Measurements from ENCODE around the gene SELENON. TPM values are rescaled to one million over a fixed set of nuclear protein-coding genes. Genes with fewer than 3 reads are reported as not detected.

The SELENON gene
- total and polyA plus RNA-seq, 9 of the 15 experiments (the other 6 are each of a cell fraction or from before 2014, with no cell fraction given): 0.43 to 26.7 (median 7.0) TPM

DNA sequence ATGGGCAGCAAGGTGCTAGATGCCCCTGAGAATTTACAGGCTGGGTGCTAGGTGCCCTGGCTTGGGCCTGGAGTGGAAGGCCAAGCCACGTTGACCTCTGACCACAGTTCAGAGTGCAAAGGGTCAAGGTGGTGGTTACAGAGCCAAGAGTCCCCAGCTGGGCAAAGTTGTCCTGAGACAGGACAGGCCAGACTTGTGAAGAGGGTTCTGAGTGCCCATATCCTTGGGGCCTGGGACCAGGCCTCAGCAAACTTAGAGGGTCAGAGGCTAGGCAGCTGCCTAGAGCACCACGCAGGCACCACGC is 18.9 kb upstream of the SELENON start (continued):
- TF ChIP-seq, protein P1, sequence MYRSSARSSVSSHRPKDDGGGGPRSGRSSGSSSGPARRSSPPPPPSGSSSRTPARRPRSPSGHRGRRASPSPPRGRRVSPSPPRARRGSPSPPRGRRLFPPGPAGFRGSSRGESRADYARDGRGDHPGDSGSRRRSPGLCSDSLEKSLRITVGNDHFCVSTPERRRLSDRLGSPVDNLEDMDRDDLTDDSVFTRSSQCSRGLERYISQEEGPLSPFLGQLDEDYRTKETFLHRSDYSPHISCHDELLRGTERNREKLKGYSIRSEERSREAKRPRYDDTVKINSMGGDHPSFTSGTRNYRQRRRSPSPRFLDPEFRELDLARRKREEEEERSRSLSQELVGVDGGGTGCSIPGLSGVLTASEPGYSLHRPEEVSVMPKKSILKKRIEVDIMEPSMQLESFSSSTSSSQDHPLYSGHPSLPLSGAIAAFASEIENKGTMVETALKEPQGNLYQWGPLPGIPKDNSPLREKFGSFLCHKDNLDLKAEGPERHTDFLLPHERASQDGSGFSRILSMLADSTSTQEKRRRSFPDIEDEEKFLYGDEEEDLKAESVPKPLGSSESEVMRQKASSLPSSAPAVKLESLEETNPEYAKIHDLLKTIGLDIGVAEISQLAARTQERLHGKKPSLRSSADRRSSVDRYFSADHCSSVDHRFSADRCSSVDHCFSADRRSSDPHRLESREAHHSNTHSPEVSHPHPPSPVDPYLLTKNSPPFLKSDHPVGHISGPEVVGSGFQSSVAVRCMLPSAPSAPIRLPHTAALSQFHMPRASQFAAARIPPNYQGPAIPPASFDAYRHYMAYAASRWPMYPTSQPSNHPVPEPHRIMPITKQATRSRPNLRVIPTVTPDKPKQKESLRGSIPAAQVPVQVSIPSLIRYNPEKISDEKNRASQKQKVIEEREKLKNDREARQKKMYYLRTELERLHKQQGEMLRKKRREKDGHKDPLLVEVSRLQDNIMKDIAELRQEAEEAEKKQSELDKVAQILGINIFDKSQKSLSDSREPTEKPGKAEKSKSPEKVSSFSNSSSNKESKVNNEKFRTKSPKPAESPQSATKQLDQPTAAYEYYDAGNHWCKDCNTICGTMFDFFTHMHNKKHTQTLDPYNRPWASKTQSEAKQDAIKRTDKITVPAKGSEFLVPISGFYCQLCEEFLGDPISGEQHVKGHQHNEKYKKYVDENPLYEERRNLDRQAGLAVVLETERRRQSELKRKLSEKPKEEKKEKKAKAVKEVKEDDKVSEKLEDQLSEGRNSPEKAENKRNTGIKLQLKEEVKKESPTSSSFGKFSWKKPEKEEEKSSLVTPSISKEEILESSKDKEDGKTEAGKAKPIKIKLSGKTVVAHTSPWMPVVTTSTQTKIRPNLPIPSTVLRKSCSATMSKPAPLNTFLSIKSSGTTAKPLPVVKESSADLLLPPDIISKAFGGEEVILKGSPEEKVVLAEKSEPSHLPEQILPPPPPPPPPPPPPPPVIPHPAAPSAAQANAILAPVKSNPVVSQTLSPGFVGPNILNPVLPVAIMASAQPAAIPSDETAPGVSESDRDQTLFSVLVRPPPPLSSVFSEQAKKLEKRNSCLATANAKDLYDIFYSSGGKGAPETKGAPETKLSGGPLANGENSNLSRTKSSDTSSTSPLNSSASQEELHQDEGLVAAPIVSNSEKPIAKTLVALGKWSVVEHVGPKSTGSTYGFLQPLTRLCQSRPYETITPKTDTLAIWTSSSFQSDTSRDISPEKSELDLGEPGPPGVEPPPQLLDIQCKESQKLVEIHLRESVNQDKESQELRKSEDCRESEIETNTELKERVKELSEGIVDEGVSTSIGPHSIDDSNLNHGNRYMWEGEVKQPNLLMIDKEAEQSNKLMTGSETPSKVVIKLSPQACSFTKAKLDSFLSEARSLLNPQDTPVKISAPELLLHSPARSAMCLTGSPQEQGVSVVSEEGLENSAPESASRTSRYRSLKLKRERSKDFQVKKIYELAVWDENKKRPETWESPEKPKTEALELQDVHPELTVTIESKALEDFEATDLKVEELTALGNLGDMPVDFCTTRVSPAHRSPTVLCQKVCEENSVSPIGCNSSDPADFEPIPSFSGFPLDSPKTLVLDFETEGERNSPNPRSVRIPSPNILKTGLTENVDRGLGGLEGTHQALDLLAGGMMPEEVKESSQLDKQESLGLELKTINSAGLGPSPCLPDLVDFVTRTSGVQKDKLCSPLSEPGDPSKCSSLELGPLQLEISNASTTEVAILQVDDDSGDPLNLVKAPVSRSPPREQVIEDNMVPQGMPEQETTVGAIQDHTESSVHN (IDR thresholded peaks at IDR 0.05; ENCODE audit: borderline replicate concordance in 1 of 2, low read depth in 1 of 2): no peak
- TF ChIP-seq HIVEP1 (CRISPR knock-in tag; IDR thresholded peaks at IDR 0.05): no peak
- TF ChIP-seq, protein P2, sequence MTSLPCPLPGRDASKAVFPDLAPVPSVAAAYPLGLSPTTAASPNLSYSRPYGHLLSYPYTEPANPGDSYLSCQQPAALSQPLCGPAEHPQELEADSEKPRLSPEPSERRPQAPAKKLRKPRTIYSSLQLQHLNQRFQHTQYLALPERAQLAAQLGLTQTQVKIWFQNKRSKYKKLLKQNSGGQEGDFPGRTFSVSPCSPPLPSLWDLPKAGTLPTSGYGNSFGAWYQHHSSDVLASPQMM (CRISPR knock-in tag; IDR thresholded peaks at IDR 0.05): no peak
- TF ChIP-seq YBX1 (IDR thresholded peaks at IDR 0.05): no peak
- TF ChIP-seq MIER1 (IDR thresholded peaks at IDR 0.05; ENCODE audit: low read depth): no peak
- TF ChIP-seq, protein P3, sequence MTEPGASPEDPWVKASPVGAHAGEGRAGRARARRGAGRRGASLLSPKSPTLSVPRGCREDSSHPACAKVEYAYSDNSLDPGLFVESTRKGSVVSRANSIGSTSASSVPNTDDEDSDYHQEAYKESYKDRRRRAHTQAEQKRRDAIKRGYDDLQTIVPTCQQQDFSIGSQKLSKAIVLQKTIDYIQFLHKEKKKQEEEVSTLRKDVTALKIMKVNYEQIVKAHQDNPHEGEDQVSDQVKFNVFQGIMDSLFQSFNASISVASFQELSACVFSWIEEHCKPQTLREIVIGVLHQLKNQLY (CRISPR knock-in tag; conservative IDR thresholded peaks at IDR 0.05): no peak
- no peak for TF ChIP-seq FOXK1 (CRISPR knock-in tag; IDR thresholded peaks at IDR 0.05; ENCODE audit: borderline replicate concordance)
- TF ChIP-seq XRCC4 (IDR thresholded peaks at IDR 0.05; ENCODE audit: extremely low read depth, insufficient read depth, insufficient read length): no peak
- TF ChIP-seq, protein P4, sequence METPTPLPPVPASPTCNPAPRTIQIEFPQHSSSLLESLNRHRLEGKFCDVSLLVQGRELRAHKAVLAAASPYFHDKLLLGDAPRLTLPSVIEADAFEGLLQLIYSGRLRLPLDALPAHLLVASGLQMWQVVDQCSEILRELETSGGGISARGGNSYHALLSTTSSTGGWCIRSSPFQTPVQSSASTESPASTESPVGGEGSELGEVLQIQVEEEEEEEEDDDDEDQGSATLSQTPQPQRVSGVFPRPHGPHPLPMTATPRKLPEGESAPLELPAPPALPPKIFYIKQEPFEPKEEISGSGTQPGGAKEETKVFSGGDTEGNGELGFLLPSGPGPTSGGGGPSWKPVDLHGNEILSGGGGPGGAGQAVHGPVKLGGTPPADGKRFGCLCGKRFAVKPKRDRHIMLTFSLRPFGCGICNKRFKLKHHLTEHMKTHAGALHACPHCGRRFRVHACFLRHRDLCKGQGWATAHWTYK (CRISPR knock-in tag; IDR thresholded peaks at IDR 0.05): no peak
- no peak for TF ChIP-seq HCFC1 (IDR thresholded peaks at IDR 0.05; ENCODE audit: low read depth, low read length)
- TF ChIP-seq MAFG (tag; conservative IDR thresholded peaks at IDR 0.05): no peak
- peak; percentile 15; the same call in 1 of the 2 replicates for TF ChIP-seq SMAD4 (CRISPR knock-in tag; conservative IDR thresholded peaks at IDR 0.05)
- no peak for TF ChIP-seq IRF2 (CRISPR knock-in tag; IDR thresholded peaks at IDR 0.05)
- TF ChIP-seq SOX6 (IDR thresholded peaks at IDR 0.05): no peak
- TF ChIP-seq, protein P5, sequence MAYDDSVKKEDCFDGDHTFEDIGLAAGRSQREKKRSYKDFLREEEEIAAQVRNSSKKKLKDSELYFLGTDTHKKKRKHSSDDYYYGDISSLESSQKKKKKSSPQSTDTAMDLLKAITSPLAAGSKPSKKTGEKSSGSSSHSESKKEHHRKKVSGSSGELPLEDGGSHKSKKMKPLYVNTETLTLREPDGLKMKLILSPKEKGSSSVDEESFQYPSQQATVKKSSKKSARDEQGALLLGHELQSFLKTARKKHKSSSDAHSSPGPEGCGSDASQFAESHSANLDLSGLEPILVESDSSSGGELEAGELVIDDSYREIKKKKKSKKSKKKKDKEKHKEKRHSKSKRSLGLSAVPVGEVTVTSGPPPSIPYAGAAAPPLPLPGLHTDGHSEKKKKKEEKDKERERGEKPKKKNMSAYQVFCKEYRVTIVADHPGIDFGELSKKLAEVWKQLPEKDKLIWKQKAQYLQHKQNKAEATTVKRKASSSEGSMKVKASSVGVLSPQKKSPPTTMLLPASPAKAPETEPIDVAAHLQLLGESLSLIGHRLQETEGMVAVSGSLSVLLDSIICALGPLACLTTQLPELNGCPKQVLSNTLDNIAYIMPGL (CRISPR knock-in tag; IDR thresholded peaks at IDR 0.05): no peak
- no peak for TF ChIP-seq CSDE1 (IDR thresholded peaks at IDR 0.05)

Measured in K562 (cell line).